MM.1S (cell line): ENCODE results near the gene RBM45.

Experiments used
- CTCF ChIP-seq: fragments of 300-600 bp; sonication (generic); IDR thresholded peaks from 2 replicates; pipeline ENCODE4 v1.5.1; 2016; ENCODE audit warnings: antibody characterized with exemption, low read length, mixed read lengths
- EZH2 ChIP-seq: fragments of 300-600 bp; sonication (generic); optimal IDR thresholded peaks from 2 replicates; pipeline ENCODE3; 2017; ENCODE audit warnings: low read depth, mild to moderate bottlenecking, antibody characterized with exemption, low read length, mixed read lengths
- EZH2phosphoT487 ChIP-seq: fragments of 300-600 bp; sonication (generic); IDR thresholded peaks from 2 replicates; pipeline ENCODE4 v1.6.1; 2018; ENCODE audit warnings: antibody characterized with exemption, low read length

GRCh38 chr2:178128836-178129630 is 16.8 kb downstream of the RBM45 start:
- TF ChIP-seq CTCF (no peak), EZH2phosphoT487 (no peak), EZH2 (no peak)
